Tongue (tissue), 2 donors: Measurements from ENCODE around the gene THRAP3. TPM values are rescaled to one million over a fixed set of nuclear protein-coding genes. Genes with fewer than 3 reads are reported as not detected.
A peak's percentile ranks its signal among the peaks of the same experiment; 100 is the strongest.
"Not testable (repeated sequence)": the region's sequence is repeated elsewhere in the genome, so short reads cannot be mapped to it uniquely, and the experiment has no call there.

Source experiments
- DNase-seq: peaks from one replicate; pipeline ENCODE4 v3.0.0-alpha.2; 2015
- total RNA-seq: library from RNA; depleted of rRNA; stranded (reverse); fragments of >200 nt; gene quantifications from one replicate; pipeline ENCODE4 v1.2.3, GENCODE V29; 2014

Gene THRAP3
- 107 TPM for total RNA-seq

GRCh38 chr1:36223996-36224536 is at the start of gene THRAP3:
TSS of gene THRAP3 (plus strand) at chr1:36224443. CDS start at chr1:36282564, 58,121 bp downstream.
- peak; percentile 100 for DNase-seq

GRCh38 chr1:36174713-36175112 is 49.5 kb upstream of the THRAP3 start:
- DNase-seq: no peak

GRCh38 chr1:36175137-36176095 is 48.8 kb upstream of the THRAP3 start:
- peak; percentile 90 for DNase-seq

GRCh38 chr1:36176106-36176949 is 47.9 kb upstream of the THRAP3 start:
- no peak for DNase-seq

GRCh38 chr1:36177589-36178431 is 46.4 kb upstream of the THRAP3 start:
- no peak for DNase-seq

- peak; percentile 62 for DNase-seq
These were observed 45.6 kb upstream of the THRAP3 start for GRCh38 chr1:36178471-36179219.

- no peak for DNase-seq
These were observed 45.0 kb upstream of the THRAP3 start for GRCh38 chr1:36179220-36179600.

GRCh38 chr1:36182734-36183133 is 41.5 kb upstream of the THRAP3 start:
- DNase-seq: no peak

- DNase-seq: no peak
These were observed 40.9 kb upstream of the THRAP3 start for GRCh38 chr1:36183309-36183856.

- peak; percentile 94 for DNase-seq
These were observed 36.2 kb upstream of the THRAP3 start for GRCh38 chr1:36187800-36188593.

GRCh38 chr1:36196805-36197204 is 27.4 kb upstream of the THRAP3 start:
- not testable (repeated sequence) for DNase-seq

- DNase-seq: no peak
These were observed 25.6 kb upstream of the THRAP3 start for GRCh38 chr1:36198641-36199040.

GRCh38 chr1:36199934-36200741 is 24.1 kb upstream of the THRAP3 start:
- no peak for DNase-seq

- no peak for DNase-seq
These were observed 21.2 kb upstream of the THRAP3 start for GRCh38 chr1:36203027-36203553.

- DNase-seq: peak; percentile 94
These were observed 20.5 kb upstream of the THRAP3 start for GRCh38 chr1:36203554-36204346.

- peak; percentile 84 for DNase-seq
These were observed 19.8 kb upstream of the THRAP3 start for GRCh38 chr1:36204347-36204909.

- DNase-seq: no peak
These were observed 17.9 kb upstream of the THRAP3 start for GRCh38 chr1:36206323-36206858.
